ENCODE data around the gene POU2AF2.

DNA sequence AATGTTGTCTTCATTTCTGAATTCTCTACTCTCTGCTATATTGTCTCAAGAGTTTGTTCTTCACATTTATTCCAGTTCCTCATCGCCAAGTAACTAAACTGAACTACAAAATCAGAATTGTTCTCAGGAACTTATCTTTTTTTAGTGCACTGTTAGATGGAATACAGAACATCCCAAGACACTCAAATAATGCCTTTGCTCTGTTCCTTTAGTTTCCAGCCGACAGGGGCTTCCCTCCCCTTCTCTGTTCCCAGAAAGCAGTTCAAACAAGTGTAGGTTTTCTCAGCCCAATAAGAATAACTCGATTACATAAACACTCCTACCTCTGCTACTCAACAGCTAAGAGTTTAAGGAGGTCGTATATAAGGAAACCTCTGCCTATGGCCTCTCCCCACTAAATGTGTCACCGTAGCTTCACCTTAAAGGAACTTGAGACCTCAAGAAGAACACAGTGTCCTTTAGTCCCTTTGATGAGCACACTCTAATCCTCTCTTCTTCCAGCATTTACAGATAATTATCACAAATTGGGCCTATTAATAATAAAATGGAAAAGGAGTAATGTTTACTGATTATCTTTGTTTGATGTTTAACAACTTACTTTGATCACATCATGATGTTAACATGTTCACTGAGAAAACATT lies 59.8 kb downstream of the POU2AF2 start:
- TF ChIP-seq FOXM1 (IDR thresholded peaks at IDR 0.05; ENCODE audit: borderline replicate concordance), result no peak
- no peak for TF ChIP-seq FOXK2 (IDR thresholded peaks at IDR 0.05)
- no peak for TF ChIP-seq SUZ12 (IDR thresholded peaks at IDR 0.05)
